Left colon (tissue), 2 donors: Measurements from ENCODE around the gene PRDX2. TPM values are rescaled to one million over a fixed set of nuclear protein-coding genes. Genes with fewer than 3 reads are reported as not detected.

ENCODE experiments used
- ATAC-seq: fragments of 200-7000 bp; cut with Tn5 transposase; one replicate; pipeline ENCODE4 v1.9.1; 2020; ENCODE audit warnings: mild to moderate bottlenecking, moderate library complexity
- DNase-seq, 2 donors: peaks; one replicate each; pipeline ENCODE4 v3.0.0-alpha.2; 2020
- intact Hi-C, 2 donors: fragments of 100-400 bp; cut with DNase I in 1 of 2; cut with micrococcal nuclease in 1 of 2; formaldehyde crosslinking; loops; one replicate each; pipeline versions ENCODE4 v1.11.2 to v1.14.0; 2022; cut with DNase I, micrococcal nuclease
- total RNA-seq, 2 donors: library from RNA; stranded (reverse); fragmentation: NEBNext Ultra II Directional; extraction: Animal tissue kit (Norgen Biotek cat#: 25700); gene quantifications; one replicate each; pipeline ENCODE4 v1.2.1, GENCODE V29; 2021
- donor health status: DM: no; HTN: no; CAD: no.
- donor health status: DM: yes; HTN: yes; CAD: no.

The PRDX2 gene
- total RNA-seq, 2 donors from 2014 or later: 249 to 298 TPM

- ATAC-seq (no peak), DNase-seq (no peak)
- intact Hi-C loops: no loop called here
These were observed 30.7 kb downstream of the PRDX2 start for GRCh38 chr19:12770922-12771321.

GRCh38 chr19:12769689-12770088, 31.9 kb downstream of the PRDX2 start:
- DNase-seq: peak; percentile 58 to 74
- ATAC-seq: peak; percentile 73
- intact Hi-C loops: loop anchor here (10.0 kb wide), 1 partner anchor 75 kb away; no protein-coding TSS in a partner anchor

- no peak for ATAC-seq
- no peak for DNase-seq
- intact Hi-C loops: loop anchor here (10.0 kb wide), 1 partner anchor 77 kb away; no protein-coding TSS in a partner anchor
These were observed 33.9 kb downstream of the PRDX2 start for GRCh38 chr19:12767666-12768065.

- DNase-seq (no peak), ATAC-seq (no peak)
- intact Hi-C loops: loop anchor here (10.0 kb wide), 1 partner anchor 78 kb away; no protein-coding TSS in a partner anchor
These were observed 34.5 kb downstream of the PRDX2 start for GRCh38 chr19:12767150-12767549.

- ATAC-seq (peak; percentile 85), DNase-seq (peak; percentile 70 to 93)
- intact Hi-C loops: loop anchor here (10.0 kb wide), 1 partner anchor 79 kb away; no protein-coding TSS in a partner anchor
These were observed 35.5 kb downstream of the PRDX2 start for GRCh38 chr19:12766051-12766521.

GRCh38 chr19:12764698-12765097, 36.9 kb downstream of the PRDX2 start:
- intact Hi-C loops: loop anchor here (5.0 to 10.0 kb wide), 3 partner anchors 33 to 80 kb away; partner anchors contain the start of genes PRDX2 (in 1 of the 2) and THSD8 (in 1 of the 2)
- no peak for DNase-seq
- ATAC-seq: no peak

GRCh38 chr19:12763100-12763499, 38.5 kb downstream of the PRDX2 start:
- intact Hi-C loops: loop anchor here (5.0 to 10.0 kb wide), 3 partner anchors 34 to 82 kb away; partner anchors contain the start of genes PRDX2 (in 1 of the 2) and THSD8 (in 1 of the 2)
- DNase-seq: no peak
- ATAC-seq: no peak

- ATAC-seq (no peak), DNase-seq (no peak)
- intact Hi-C loops: loop anchor here (5.0 to 10.0 kb wide), 3 partner anchors 38 to 85 kb away; partner anchors contain the start of genes PRDX2 (in 1 of the 2) and THSD8 (in 1 of the 2)
These were observed 41.9 kb downstream of the PRDX2 start for GRCh38 chr19:12759686-12760085.

GRCh38 chr19:12757544-12758274, 43.9 kb downstream of the PRDX2 start:
- peak; percentile 65 to 73 for DNase-seq
- intact Hi-C loops: no loop called here

GRCh38 chr19:12756150-12756883, 45.3 kb downstream of the PRDX2 start:
- DNase-seq (no peak), ATAC-seq (no peak)
- intact Hi-C loops: no loop called here

More at GRCh38 chr19:12757544-12758274, 43.9 kb downstream of the PRDX2 start:
- peak; percentile 89 for ATAC-seq

- intact Hi-C loops: no loop called here
- ATAC-seq (no peak), DNase-seq (no peak)
These were observed 47.0 kb downstream of the PRDX2 start for GRCh38 chr19:12754465-12755196.

- intact Hi-C loops: no loop called here
- DNase-seq (no peak), ATAC-seq (no peak)
These were observed 49.4 kb downstream of the PRDX2 start for GRCh38 chr19:12752056-12752781.

GRCh38 chr19:12751635-12752034, 50.0 kb downstream of the PRDX2 start, which contains the start of gene BEST2:
Gene BEST2 (plus strand): TSS chr19:12751791. CDS start chr19:12752593, 802 bp downstream.
- DNase-seq: no peak
- ATAC-seq: peak; percentile 44
- intact Hi-C loops: no loop called here

- ATAC-seq (no peak), DNase-seq (no peak)
- intact Hi-C loops: no loop called here
These were observed 50.7 kb downstream of the PRDX2 start for GRCh38 chr19:12750851-12751250.

- peak; percentile 42 to 77 for DNase-seq
- intact Hi-C loops: no loop called here
- peak; percentile 73 for ATAC-seq
These were observed 51.6 kb downstream of the PRDX2 start for GRCh38 chr19:12749938-12750521.

GRCh38 chr19:12748489-12748888, 53.1 kb downstream of the PRDX2 start:
- ATAC-seq: no peak

More at GRCh38 chr19:12748489-12748888, 53.1 kb downstream of the PRDX2 start:
- DNase-seq: no peak
- intact Hi-C loops: no loop called here
